Activated naive CD8-positive, alpha-beta T cell treated with anti-CD3 and anti-CD28 coated beads, Interleukin-2, amount 50 U/mL, for 24 hours (primary cell): ENCODE data around the gene MN1.

Experiments used
- ATAC-seq: fragments of 150-1000 bp; cut with Tn5 transposase; one replicate; pipeline ENCODE4 v1.10.0; 2021
- DNase-seq: peaks from one replicate; pipeline ENCODE4 v3.0.0; 2021
- H3K27ac Mint-ChIP-seq: one replicate; pipeline ENCODE4 v1.8.0; 2021; ENCODE audit warnings: mild to moderate bottlenecking, mixed read lengths
- H3K27me3 Mint-ChIP-seq: one replicate; pipeline ENCODE4 v1.8.0; 2021; ENCODE audit warnings: mixed read lengths
- H3K36me3 Mint-ChIP-seq: one replicate; pipeline ENCODE4 v1.8.0; 2021; ENCODE audit warnings: low read depth, mixed read lengths
- H3K4me1 Mint-ChIP-seq: one replicate; pipeline ENCODE4 v1.8.0; 2021; ENCODE audit warnings: mixed read lengths
- H3K4me3 Mint-ChIP-seq: one replicate; pipeline ENCODE4 v1.8.0; 2021; ENCODE audit warnings: mild to moderate bottlenecking, moderate library complexity, mixed read lengths
- H3K9me3 Mint-ChIP-seq: one replicate; pipeline ENCODE4 v1.8.0; 2021; ENCODE audit warnings: mixed read lengths

The MN1 gene

GRCh38 chr22:27740202-27740748 is 61.3 kb downstream of the MN1 start:
- peaks cover 10% of the 10 kb centered on the region for H3K9me3 Mint-ChIP-seq
- H3K36me3 Mint-ChIP-seq: no peaks in the 10 kb centered on the region
- H3K27ac Mint-ChIP-seq: no peak overlapping the region
- no peaks in the 10 kb centered on the region for H3K4me1 Mint-ChIP-seq
- no peaks in the 10 kb centered on the region for H3K27me3 Mint-ChIP-seq
- peak; percentile 15 for ATAC-seq
- no peak overlapping the region for H3K4me3 Mint-ChIP-seq
- no peak for DNase-seq

GRCh38 chr22:27737521-27737920 is 64.0 kb downstream of the MN1 start:
- peaks cover 10% of the 10 kb centered on the region for H3K9me3 Mint-ChIP-seq
- H3K27ac Mint-ChIP-seq: no peak overlapping the region
- no peaks in the 10 kb centered on the region for H3K4me1 Mint-ChIP-seq
- DNase-seq (no peak), ATAC-seq (no peak)
- no peaks in the 10 kb centered on the region for H3K36me3 Mint-ChIP-seq
- H3K4me3 Mint-ChIP-seq: no peak overlapping the region
- H3K27me3 Mint-ChIP-seq: no peaks in the 10 kb centered on the region

- Mint-ChIP-seq H3K27ac (no peak overlapping the region), H3K4me1 (no peaks in the 10 kb centered on the region), H3K9me3 (peaks cover 10% of the 10 kb centered on the region), H3K36me3 (no peaks in the 10 kb centered on the region), H3K4me3 (no peak overlapping the region), H3K27me3 (no peaks in the 10 kb centered on the region)
- DNase-seq: no peak
- no peak for ATAC-seq
Measured at GRCh38 chr22:27734066-27734465, 67.5 kb downstream of the MN1 start.

GRCh38 chr22:27732841-27733240 is 68.7 kb downstream of the MN1 start:
- no peaks in the 10 kb centered on the region for H3K4me1 Mint-ChIP-seq
- H3K27me3 Mint-ChIP-seq: peaks cover 1% of the 10 kb centered on the region
- no peaks in the 10 kb centered on the region for H3K36me3 Mint-ChIP-seq
- no peak for DNase-seq
- H3K9me3 Mint-ChIP-seq: peaks cover 5% of the 10 kb centered on the region
- no peak overlapping the region for H3K27ac Mint-ChIP-seq
- ATAC-seq: no peak
- H3K4me3 Mint-ChIP-seq: no peak overlapping the region

- no peaks in the 10 kb centered on the region for H3K4me1 Mint-ChIP-seq
- ATAC-seq (no peak), DNase-seq (no peak)
- no peak overlapping the region for H3K4me3 Mint-ChIP-seq
- peaks cover under 1% of the 10 kb centered on the region for H3K9me3 Mint-ChIP-seq
- no peak overlapping the region for H3K27ac Mint-ChIP-seq
- no peaks in the 10 kb centered on the region for H3K36me3 Mint-ChIP-seq
- peaks cover 4% of the 10 kb centered on the region for H3K27me3 Mint-ChIP-seq
Measured at GRCh38 chr22:27732391-27732790, 69.2 kb downstream of the MN1 start.

- H3K36me3 Mint-ChIP-seq: no peaks in the 10 kb centered on the region
- H3K4me3 Mint-ChIP-seq: no peak overlapping the region
- no peak overlapping the region for H3K27ac Mint-ChIP-seq
- peaks cover 4% of the 10 kb centered on the region for H3K27me3 Mint-ChIP-seq
- DNase-seq: no peak
- no peaks in the 10 kb centered on the region for H3K4me1 Mint-ChIP-seq
- no peak for ATAC-seq
- H3K9me3 Mint-ChIP-seq: no peaks in the 10 kb centered on the region
Measured at GRCh38 chr22:27731621-27732020, 69.9 kb downstream of the MN1 start.

- Mint-ChIP-seq H3K4me1 (no peaks in the 10 kb centered on the region), H3K4me3 (no peak overlapping the region), H3K27ac (no peak overlapping the region), H3K9me3 (no peaks in the 10 kb centered on the region), H3K36me3 (no peaks in the 10 kb centered on the region), H3K27me3 (peaks cover 4% of the 10 kb centered on the region)
- ATAC-seq (no peak), DNase-seq (no peak)
Measured at GRCh38 chr22:27730641-27731433, 70.7 kb downstream of the MN1 start.

GRCh38 chr22:27729246-27729645 is 72.3 kb downstream of the MN1 start:
- Mint-ChIP-seq H3K4me3 (no peak overlapping the region), H3K9me3 (no peaks in the 10 kb centered on the region), H3K36me3 (no peaks in the 10 kb centered on the region), H3K27ac (no peak overlapping the region), H3K4me1 (no peaks in the 10 kb centered on the region), H3K27me3 (peaks cover 4% of the 10 kb centered on the region)
- ATAC-seq (no peak), DNase-seq (no peak)

- Mint-ChIP-seq H3K4me1 (no peaks in the 10 kb centered on the region), H3K27ac (no peak overlapping the region), H3K27me3 (peaks cover 9% of the 10 kb centered on the region), H3K36me3 (no peaks in the 10 kb centered on the region), H3K4me3 (no peak overlapping the region), H3K9me3 (no peaks in the 10 kb centered on the region)
- ATAC-seq: no peak
- DNase-seq: no peak
Measured at GRCh38 chr22:27727673-27728451, 73.7 kb downstream of the MN1 start.

- ATAC-seq (no peak), DNase-seq (no peak)
- Mint-ChIP-seq H3K27me3 (peaks cover 9% of the 10 kb centered on the region), H3K36me3 (no peaks in the 10 kb centered on the region), H3K27ac (no peak overlapping the region), H3K4me3 (no peak overlapping the region), H3K9me3 (no peaks in the 10 kb centered on the region), H3K4me1 (no peaks in the 10 kb centered on the region)
Measured at GRCh38 chr22:27726686-27727449, 74.7 kb downstream of the MN1 start.

- Mint-ChIP-seq H3K4me1 (no peaks in the 10 kb centered on the region), H3K9me3 (no peaks in the 10 kb centered on the region), H3K4me3 (no peak overlapping the region), H3K36me3 (no peaks in the 10 kb centered on the region), H3K27me3 (peaks cover 9% of the 10 kb centered on the region), H3K27ac (no peak overlapping the region)
- DNase-seq (no peak), ATAC-seq (no peak)
Measured at GRCh38 chr22:27726331-27726685, 75.2 kb downstream of the MN1 start.

GRCh38 chr22:27725661-27726060 is 75.9 kb downstream of the MN1 start:
- ATAC-seq (no peak), DNase-seq (no peak)
- H3K27ac Mint-ChIP-seq: no peak overlapping the region
- no peaks in the 10 kb centered on the region for H3K36me3 Mint-ChIP-seq
- no peaks in the 10 kb centered on the region for H3K9me3 Mint-ChIP-seq
- H3K4me3 Mint-ChIP-seq: no peak overlapping the region
- H3K4me1 Mint-ChIP-seq: no peaks in the 10 kb centered on the region
- H3K27me3 Mint-ChIP-seq: peaks cover 9% of the 10 kb centered on the region

GRCh38 chr22:27724709-27725108 is 76.8 kb downstream of the MN1 start:
- Mint-ChIP-seq H3K36me3 (no peaks in the 10 kb centered on the region), H3K27ac (no peak overlapping the region), H3K4me1 (no peaks in the 10 kb centered on the region), H3K27me3 (peaks cover 9% of the 10 kb centered on the region), H3K4me3 (no peak overlapping the region), H3K9me3 (no peaks in the 10 kb centered on the region)
- DNase-seq (no peak), ATAC-seq (no peak)

GRCh38 chr22:27724157-27724556 is 77.4 kb downstream of the MN1 start:
- Mint-ChIP-seq H3K27ac (no peak overlapping the region), H3K27me3 (peaks cover 9% of the 10 kb centered on the region), H3K36me3 (no peaks in the 10 kb centered on the region), H3K4me1 (no peaks in the 10 kb centered on the region), H3K4me3 (no peak overlapping the region), H3K9me3 (no peaks in the 10 kb centered on the region)
- ATAC-seq (no peak), DNase-seq (no peak)
